Activated T-cell treated with anti-CD3 and anti-CD28 coated beads, Interleukin-2, amount 50 U/mL, for 72 hours (primary cell): ENCODE results near the gene DPH1. TPM values are rescaled to one million over a fixed set of nuclear protein-coding genes. Genes with fewer than 3 reads are reported as not detected.

Experiments
- ATAC-seq, 2 donors: fragments of 150-1000 bp; cut with Tn5 transposase; replicated peaks in 1 of 2; 2 replicates each; pipeline ENCODE4 v1.10.0; 2021; ENCODE audit warnings: moderate library complexity in 2 of 2, mild to moderate bottlenecking in 1 of 2
- DNase-seq, 2 donors: peaks; one replicate each; pipeline ENCODE4 v3.0.0; 2021 to 2022; ENCODE audit warnings: mixed read lengths in 1 of 2
- H3K27ac Mint-ChIP-seq: one replicate; pipeline ENCODE4 v1.8.0; 2022; ENCODE audit warnings: mild to moderate bottlenecking, moderate library complexity, mixed read lengths
- H3K27me3 Mint-ChIP-seq: one replicate; pipeline ENCODE4 v1.8.0; 2022; ENCODE audit warnings: low read depth, mixed read lengths
- H3K36me3 Mint-ChIP-seq, 2 donors: one replicate each; pipeline ENCODE4 v1.8.0; 2022; ENCODE audit warnings: mixed read lengths in 2 of 2, mild to moderate bottlenecking in 1 of 2; ENCODE audit not compliant: insufficient read depth in 2 of 2
- H3K4me1 Mint-ChIP-seq: one replicate; pipeline ENCODE4 v1.8.0; 2022; ENCODE audit warnings: low read depth, mixed read lengths
- H3K4me3 Mint-ChIP-seq, 2 donors: one replicate each; pipeline ENCODE4 v1.8.0; 2022; ENCODE audit warnings: mild to moderate bottlenecking in 2 of 2, mixed read lengths in 2 of 2, moderate library complexity in 2 of 2
- H3K9me3 Mint-ChIP-seq, 2 donors: one replicate each; pipeline ENCODE4 v1.8.0; 2022; ENCODE audit warnings: mixed read lengths in 2 of 2
- total RNA-seq, 2 donors: library from RNA; stranded (reverse); gene quantifications; one replicate each; pipeline ENCODE4 v1.2.3, GENCODE V29; 2022

The DPH1 gene
- total RNA-seq, 2 donors from 2014 or later = 36.8 to 40.8 TPM

- Mint-ChIP-seq H3K27me3 (peaks cover 43% of the 10 kb centered on the region), H3K27ac (no peak overlapping the region), H3K4me1 (peaks cover 22% of the 10 kb centered on the region), H3K9me3 (no peaks in the 10 kb centered on the region), H3K36me3 (peaks cover 0 to 2% of the 10 kb centered on the region in 2 donors), H3K4me3 (peak overlapping the region; percentile 82 to 84)
- ATAC-seq (no peak), DNase-seq (peak; percentile 40 to 42)
Measured at GRCh38 chr17:2025622-2026309, 4.2 kb upstream of the DPH1 start.

GRCh38 chr17:2027528-2028233 is 2.3 kb upstream of the DPH1 start:
- DNase-seq (peak in 1 of 2 donors; percentile 44), ATAC-seq (no peak)
- H3K4me1 Mint-ChIP-seq = peaks cover 26% of the 10 kb centered on the region
- no peak overlapping the region for H3K4me3 Mint-ChIP-seq
- peaks cover 37% of the 10 kb centered on the region for H3K27me3 Mint-ChIP-seq
- no peak overlapping the region for H3K27ac Mint-ChIP-seq
- peaks cover 0 to 2% of the 10 kb centered on the region in 2 donors for H3K36me3 Mint-ChIP-seq
- no peaks in the 10 kb centered on the region for H3K9me3 Mint-ChIP-seq

DNA sequence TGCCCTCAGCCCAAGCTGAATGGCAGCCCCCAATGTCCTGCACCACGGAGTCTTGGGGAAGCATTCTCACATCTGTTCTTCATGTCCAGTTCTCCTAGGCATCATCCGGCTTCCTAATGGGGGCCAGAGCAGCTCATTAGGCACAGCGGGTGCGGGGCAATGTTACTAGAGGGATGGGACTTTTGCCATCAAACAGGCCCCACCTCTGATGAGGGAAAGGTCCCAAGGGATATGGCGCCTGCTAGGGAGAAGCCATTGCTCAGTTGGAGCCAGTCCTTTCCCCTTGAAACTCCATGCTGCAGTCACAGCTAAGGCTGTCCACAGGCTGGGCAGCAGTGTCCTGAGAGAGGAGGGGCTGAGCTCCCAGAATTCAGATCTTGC is 1.7 kb upstream of the DPH1 start:
- no peak for DNase-seq
- ATAC-seq = no peak
- peaks cover 37% of the 10 kb centered on the region for H3K27me3 Mint-ChIP-seq
- H3K4me3 Mint-ChIP-seq = no peak overlapping the region
- H3K27ac Mint-ChIP-seq = no peak overlapping the region
- peaks cover 26% of the 10 kb centered on the region for H3K4me1 Mint-ChIP-seq
- peaks cover 0 to 2% of the 10 kb centered on the region in 2 donors for H3K36me3 Mint-ChIP-seq
- no peaks in the 10 kb centered on the region for H3K9me3 Mint-ChIP-seq

DNA sequence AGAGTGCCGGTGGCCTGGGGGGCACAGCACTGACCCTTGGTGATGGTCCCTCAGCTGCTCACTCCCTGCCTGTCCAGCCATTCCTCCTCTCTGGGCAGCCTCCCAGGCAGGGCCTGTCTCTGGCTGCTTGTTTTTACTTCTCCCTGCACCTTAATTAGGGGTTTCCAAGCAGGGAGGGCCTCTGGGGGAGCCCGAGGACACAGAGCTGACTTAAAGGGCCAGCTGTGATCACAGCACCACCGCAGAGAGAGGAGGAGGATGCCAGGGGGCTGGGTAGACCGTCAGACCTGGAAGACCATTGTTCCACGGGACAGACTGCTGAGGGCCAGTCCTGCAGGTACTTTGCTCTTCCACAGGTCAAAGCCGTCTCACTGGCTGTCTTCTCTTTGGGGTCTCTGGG is 1.2 kb upstream of the DPH1 start:
- H3K4me1 Mint-ChIP-seq = peaks cover 26% of the 10 kb centered on the region
- no peak overlapping the region for H3K4me3 Mint-ChIP-seq
- H3K27me3 Mint-ChIP-seq = peaks cover 37% of the 10 kb centered on the region
- ATAC-seq = no peak
- H3K27ac Mint-ChIP-seq = no peak overlapping the region
- peaks cover 0 to 2% of the 10 kb centered on the region in 2 donors for H3K36me3 Mint-ChIP-seq
- H3K9me3 Mint-ChIP-seq = no peaks in the 10 kb centered on the region
- DNase-seq = peak in 1 of 2 donors; percentile 12

- ATAC-seq (peak in 1 of 2 donors; percentile 24), DNase-seq (peak in 1 of 2 donors; percentile 54)
- Mint-ChIP-seq H3K4me3 (peak overlapping the region; percentile 93 to 98), H3K4me1 (peaks cover 25% of the 10 kb centered on the region), H3K27me3 (peaks cover 31% of the 10 kb centered on the region), H3K9me3 (no peaks in the 10 kb centered on the region), H3K27ac (peak overlapping the region; percentile 68), H3K36me3 (peaks cover 0 to 2% of the 10 kb centered on the region in 2 donors)
Measured at GRCh38 chr17:2030779-2031163, 818 bp downstream of the DPH1 start.

- DNase-seq (no peak), ATAC-seq (no peak)
- no peak overlapping the region for H3K4me3 Mint-ChIP-seq
- H3K36me3 Mint-ChIP-seq = peaks cover 2 to 3% of the 10 kb centered on the region in 2 donors
- no peak overlapping the region for H3K27ac Mint-ChIP-seq
- no peaks in the 10 kb centered on the region for H3K9me3 Mint-ChIP-seq
- peaks cover 9% of the 10 kb centered on the region for H3K4me1 Mint-ChIP-seq
- H3K27me3 Mint-ChIP-seq = peaks cover 8% of the 10 kb centered on the region
Measured at GRCh38 chr17:2033153-2033552, 3.2 kb downstream of the DPH1 start.

GRCh38 chr17:2034157-2034556 is 4.2 kb downstream of the DPH1 start:
- no peak for DNase-seq
- no peak for ATAC-seq

GRCh38 chr17:2034806-2035540 is 5.0 kb downstream of the DPH1 start:
- ATAC-seq (no peak), DNase-seq (no peak)
- Mint-ChIP-seq H3K36me3 (peaks cover 2 to 3% of the 10 kb centered on the region in 2 donors), H3K4me1 (peaks cover 8% of the 10 kb centered on the region), H3K27me3 (no peaks in the 10 kb centered on the region), H3K27ac (no peak overlapping the region), H3K9me3 (no peaks in the 10 kb centered on the region), H3K4me3 (no peak overlapping the region)

More at GRCh38 chr17:2034157-2034556, 4.2 kb downstream of the DPH1 start:
- H3K4me1 Mint-ChIP-seq = peaks cover 8% of the 10 kb centered on the region
- H3K4me3 Mint-ChIP-seq = no peak overlapping the region
- no peaks in the 10 kb centered on the region for H3K9me3 Mint-ChIP-seq
- H3K36me3 Mint-ChIP-seq = peaks cover 2 to 3% of the 10 kb centered on the region in 2 donors
- H3K27me3 Mint-ChIP-seq = no peaks in the 10 kb centered on the region
- H3K27ac Mint-ChIP-seq = no peak overlapping the region

GRCh38 chr17:2035541-2036488 is 5.9 kb downstream of the DPH1 start:
- Mint-ChIP-seq H3K27ac (no peak overlapping the region), H3K27me3 (no peaks in the 10 kb centered on the region), H3K4me1 (peaks cover 4% of the 10 kb centered on the region), H3K4me3 (no peak overlapping the region), H3K36me3 (peaks cover 0 to 3% of the 10 kb centered on the region in 2 donors), H3K9me3 (no peaks in the 10 kb centered on the region)
- ATAC-seq (no peak), DNase-seq (no peak)

- Mint-ChIP-seq H3K27ac (no peak overlapping the region), H3K4me1 (peaks cover 2% of the 10 kb centered on the region), H3K9me3 (no peaks in the 10 kb centered on the region), H3K27me3 (no peaks in the 10 kb centered on the region), H3K4me3 (no peak overlapping the region), H3K36me3 (peaks cover 1 to 4% of the 10 kb centered on the region in 2 donors)
- no peak for ATAC-seq
- no peak for DNase-seq
Measured at GRCh38 chr17:2037155-2037554, 7.2 kb downstream of the DPH1 start.

GRCh38 chr17:2040219-2040827 is 10.4 kb downstream of the DPH1 start:
- H3K27ac Mint-ChIP-seq = no peak overlapping the region
- peak overlapping the region; percentile 29 to 97 for H3K4me3 Mint-ChIP-seq
- H3K36me3 Mint-ChIP-seq = peaks cover 2 to 10% of the 10 kb centered on the region in 2 donors
- ATAC-seq (no peak), DNase-seq (no peak)
- H3K27me3 Mint-ChIP-seq = no peaks in the 10 kb centered on the region
- peaks cover 26% of the 10 kb centered on the region for H3K4me1 Mint-ChIP-seq
- H3K9me3 Mint-ChIP-seq = no peaks in the 10 kb centered on the region

DNA sequence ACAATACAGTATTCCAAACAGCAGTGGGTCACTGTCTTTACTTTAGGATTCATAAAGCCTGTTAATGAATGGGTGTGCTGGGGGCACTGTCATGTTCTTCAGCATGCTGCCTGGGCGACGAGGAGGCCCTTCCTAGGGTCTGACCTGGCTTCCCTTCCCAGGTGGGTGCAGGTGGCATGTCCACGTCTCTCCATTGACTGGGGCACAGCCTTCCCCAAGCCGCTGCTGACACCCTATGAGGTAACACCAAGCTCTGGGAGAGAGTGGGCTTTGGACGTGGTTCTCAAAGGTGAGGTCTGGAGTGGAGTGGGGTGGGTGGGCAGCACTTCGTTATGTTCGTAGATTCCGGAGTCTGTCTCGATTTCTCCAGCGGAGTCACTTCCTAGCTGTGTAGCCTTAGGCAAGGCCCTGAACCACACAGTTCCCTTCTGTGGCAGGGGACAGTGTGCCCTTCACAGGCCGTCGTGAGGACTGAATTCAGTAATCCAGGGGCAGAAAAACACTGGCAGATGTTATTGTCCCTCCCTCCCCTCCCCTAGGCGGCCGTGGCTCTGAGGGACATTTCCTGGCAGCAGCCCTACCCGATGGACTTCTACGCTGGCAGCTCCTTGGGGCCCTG is 11.1 kb downstream of the DPH1 start:
- DNase-seq = no peak
- Mint-ChIP-seq H3K36me3 (peaks cover 2 to 10% of the 10 kb centered on the region in 2 donors), H3K27me3 (no peaks in the 10 kb centered on the region), H3K9me3 (no peaks in the 10 kb centered on the region), H3K4me1 (peaks cover 26% of the 10 kb centered on the region), H3K4me3 (peak overlapping the region; percentile 89 to 97), H3K27ac (no peak overlapping the region)
- no peak for ATAC-seq
